H1 (cell line): ENCODE measurements around the gene MCM3. TPM values are rescaled to one million over a fixed set of nuclear protein-coding genes. Genes with fewer than 3 reads are reported as not detected.
A peak's percentile ranks its signal among the peaks of the same experiment; 100 is the strongest.

ENCODE experiments used
- CTCF ChIA-PET: fragments of 300-600 bp; sonication (Branson Sonifier 250); formaldehyde crosslinking; loops from one replicate; lab custom pipeline; 2021; ENCODE audit not compliant: partially characterized antibody; lab: Charles Lee
- POLR2A ChIA-PET: fragments of 300-600 bp; sonication (Branson Sonifier 250); formaldehyde crosslinking; loops from one replicate; lab custom pipeline; 2021; ENCODE audit warnings: inconsistent platforms; ENCODE audit not compliant: partially characterized antibody; lab: Charles Lee
- DNase-seq, 2 experiments: peaks; one replicate each; pipeline versions ENCODE4 v3.0.0 to v3.0.0-alpha.2; 2010 to 2022; ENCODE audit warnings: low spot score in 2 of 2, low read depth in 1 of 2, mixed read lengths in 1 of 2
- FAIRE-seq: peaks from 2 replicates; lab custom pipeline; 2011; peaks lifted over from hg19 to GRCh38; lab: Jason Lieb, UNC
- H2AFZ ChIP-seq: 2 replicates; pipeline ENCODE4 v1.8.1; 2012; ENCODE audit warnings: low read length, inconsistent platforms
- H2AK5ac ChIP-seq: 2 replicates; pipeline ENCODE4 v1.6.1; 2013; ENCODE audit warnings: low read depth, low read length
- H2BK120ac ChIP-seq: replicated peaks from 2 replicates; pipeline ENCODE3; 2013; ENCODE audit warnings: low read depth, low read length, inconsistent platforms
- H2BK12ac ChIP-seq: 2 replicates; pipeline ENCODE4 v1.6.1; 2013; ENCODE audit warnings: low read depth, low read length
- H2BK15ac ChIP-seq: 2 replicates; pipeline ENCODE4 v1.6.1; 2013; ENCODE audit warnings: low read length
- H2BK20ac ChIP-seq: 2 replicates; pipeline ENCODE4 v1.6.1; 2013; ENCODE audit warnings: low read length
- H2BK5ac ChIP-seq: 2 replicates; pipeline ENCODE4 v1.6.1; 2013; ENCODE audit warnings: low read depth, low read length
- H3K14ac ChIP-seq: 2 replicates; pipeline ENCODE4 v1.6.1; 2013; ENCODE audit warnings: inconsistent platforms; ENCODE audit not compliant: insufficient read length
- H3K18ac ChIP-seq: 2 replicates; pipeline ENCODE4 v1.6.1; 2013; ENCODE audit warnings: low read length; ENCODE audit errors: extremely low read depth
- H3K23ac ChIP-seq: 2 replicates; pipeline ENCODE4 v1.6.1; 2013; ENCODE audit warnings: inconsistent platforms; ENCODE audit not compliant: insufficient read length
- H3K23me2 ChIP-seq: 2 replicates; pipeline ENCODE4 v1.6.1; 2013; ENCODE audit warnings: low read depth, low read length
- H3K27ac ChIP-seq: 2 replicates; pipeline ENCODE4 v1.6.1; 2011; ENCODE audit warnings: low read depth, low read length, inconsistent platforms
- H3K27me3 ChIP-seq, 4 experiments: replicated peaks in 1 of 4; 1 replicate in 1 of 4; 2 replicates in 3 of 4; pipeline versions ENCODE4 v1.6.1 to v1.8.1; 2011 to 2013; ENCODE audit warnings: low read length in 3 of 4, mild to moderate bottlenecking in 3 of 4, inconsistent platforms in 2 of 4, mixed read lengths in 2 of 4, moderate library complexity in 1 of 4; ENCODE audit not compliant: control insufficient read depth in 3 of 4, insufficient read depth in 3 of 4; ENCODE audit errors: extremely low read depth in 1 of 4
- H3K36me3 ChIP-seq, 4 experiments: 2 replicates each; pipeline versions ENCODE4 v1.6.1 to v1.8.1; 2011 to 2013; ENCODE audit warnings: mild to moderate bottlenecking in 4 of 4, low read length in 3 of 4, moderate library complexity in 2 of 4, control low read depth in 1 of 4, inconsistent platforms in 1 of 4; ENCODE audit not compliant: insufficient read depth in 4 of 4, control insufficient read depth in 2 of 4
- H3K4ac ChIP-seq: replicated peaks from 2 replicates; pipeline ENCODE3; 2013; ENCODE audit warnings: low read length, low read depth, mixed read lengths, inconsistent platforms; ENCODE audit not compliant: insufficient read length
- H3K4me1 ChIP-seq, 4 experiments: replicated peaks in 1 of 4; 1 replicate in 1 of 4; 2 replicates in 3 of 4; pipeline versions ENCODE4 v1.6.1 to v1.8.1; 2011 to 2013; ENCODE audit warnings: low read length in 3 of 4, inconsistent platforms in 2 of 4, mixed read lengths in 1 of 4; ENCODE audit not compliant: insufficient read depth in 4 of 4, control insufficient read depth in 3 of 4
- H3K4me2 ChIP-seq, 2 experiments: 2 replicates each; pipeline versions ENCODE4 v1.6.1 to v1.8.1; 2011 to 2013; ENCODE audit warnings: low read depth in 2 of 2, low read length in 2 of 2, control low read depth in 1 of 2, inconsistent platforms in 1 of 2, mild to moderate bottlenecking in 1 of 2; ENCODE audit not compliant: insufficient read depth in 1 of 2
- H3K4me3 ChIP-seq, 4 experiments: fragments of 200-600, 300-600 bp in 1 of 4; sonication (generic), shearing (Covaris generic), sonication (Bioruptor Twin) in 1 of 4; 2 replicates each; pipeline versions ENCODE4 v1.5.1 to v1.8.1; 2011 to 2016; ENCODE audit warnings: low read length in 4 of 4, low read depth in 3 of 4, control low read depth in 2 of 4, inconsistent platforms in 2 of 4, mild to moderate bottlenecking in 2 of 4, mixed read lengths in 1 of 4, moderate library complexity in 1 of 4; ENCODE audit not compliant: insufficient read depth in 2 of 4; ENCODE audit errors: extremely low read depth in 1 of 4
- H3K56ac ChIP-seq: replicated peaks from 2 replicates; pipeline ENCODE3; 2013; ENCODE audit warnings: low read depth, mild to moderate bottlenecking, mixed read lengths, low read length, inconsistent platforms; ENCODE audit not compliant: insufficient read length
- H3K79me1 ChIP-seq: 2 replicates; pipeline ENCODE4 v1.6.1; 2013; ENCODE audit warnings: low read depth, low read length, control low read depth
- H3K79me2 ChIP-seq, 2 experiments: 2 replicates each; pipeline versions ENCODE4 v1.6.1 to v1.8.1; 2012 to 2013; ENCODE audit warnings: low read length in 2 of 2, mild to moderate bottlenecking in 2 of 2, inconsistent platforms in 1 of 2; ENCODE audit not compliant: insufficient read depth in 2 of 2, control insufficient read depth in 1 of 2
- H3K9ac ChIP-seq, 4 experiments: replicated peaks in 1 of 4; 1 replicate in 1 of 4; 2 replicates in 3 of 4; pipeline versions ENCODE4 v1.6.1 to v1.8.1; 2011 to 2013; ENCODE audit warnings: low read depth in 3 of 4, low read length in 3 of 4, control low read depth in 2 of 4, mild to moderate bottlenecking in 2 of 4, moderate library complexity in 2 of 4, inconsistent platforms in 1 of 4; ENCODE audit errors: extremely low read depth in 1 of 4
- H3K9me3 ChIP-seq, 2 experiments: 2 replicates each; pipeline versions ENCODE4 v1.6.1 to v1.8.1; 2012 to 2013; ENCODE audit warnings: mild to moderate bottlenecking in 2 of 2, moderate library complexity in 2 of 2, control low read depth in 1 of 2, inconsistent platforms in 1 of 2, low read depth in 1 of 2, low read length in 1 of 2, mixed read lengths in 1 of 2; ENCODE audit not compliant: insufficient read depth in 2 of 2
- H4K20me1 ChIP-seq, 2 experiments: replicated peaks in 1 of 2; 2 replicates each; pipeline versions ENCODE3 to v1.8.1; 2011 to 2013; ENCODE audit warnings: inconsistent platforms in 2 of 2, low read length in 2 of 2, mild to moderate bottlenecking in 1 of 2; ENCODE audit not compliant: insufficient read depth in 2 of 2, control insufficient read depth in 1 of 2
- H4K5ac ChIP-seq: 2 replicates; pipeline ENCODE4 v1.6.1; 2013; ENCODE audit warnings: low read length, low read depth, mixed read lengths, inconsistent platforms; ENCODE audit not compliant: insufficient read length
- H4K8ac ChIP-seq: 2 replicates; pipeline ENCODE4 v1.8.0; 2013; ENCODE audit warnings: mild to moderate bottlenecking, moderate library complexity, low read length, inconsistent platforms; ENCODE audit not compliant: insufficient read depth; ENCODE audit errors: extremely low read depth
- H4K91ac ChIP-seq: replicated peaks from 2 replicates; pipeline ENCODE3; 2013; ENCODE audit warnings: low read length, mixed read lengths, inconsistent platforms; ENCODE audit not compliant: insufficient read length
- ATF2 ChIP-seq: IDR thresholded peaks from 2 replicates; pipeline ENCODE4 v1.6.1; 2012; ENCODE audit warnings: low read length, inconsistent platforms
- CHD2 ChIP-seq: IDR thresholded peaks from 2 replicates; pipeline ENCODE4 v1.6.1; 2012; ENCODE audit warnings: low read length, improper control_type of control experiment
- GTF2F1 ChIP-seq: IDR thresholded peaks from 2 replicates; pipeline ENCODE4 v1.6.1; 2012; ENCODE audit warnings: low read depth, low read length, improper control_type of control experiment, borderline replicate concordance
- HDAC2 ChIP-seq, 2 experiments: fragments of 300-600 bp in 1 of 2; sonication (generic) in 1 of 2; IDR thresholded peaks; 2 replicates each; pipeline ENCODE4 v1.6.1; 2011 to 2012; ENCODE audit warnings: low read depth in 2 of 2, low read length in 2 of 2, mild to moderate bottlenecking in 2 of 2, moderate library complexity in 2 of 2, borderline replicate concordance in 1 of 2, inconsistent platforms in 1 of 2
- KDM4A ChIP-seq: IDR thresholded peaks from one replicate; pipeline ENCODE4 v1.7.1; 2012; ENCODE audit warnings: low read depth, mild to moderate bottlenecking, moderate library complexity, low read length, inconsistent platforms; ENCODE audit not compliant: severe bottlenecking
- KDM5A ChIP-seq: fragments of 200-600 bp; IDR thresholded peaks from 2 replicates; pipeline ENCODE4 v1.7.1; 2012; ENCODE audit warnings: mild to moderate bottlenecking, low read length, inconsistent platforms, mixed read lengths
- NANOG ChIP-seq: IDR thresholded peaks from 2 replicates; pipeline ENCODE4 v1.6.1; 2011; ENCODE audit warnings: low read length, low read depth, mild to moderate bottlenecking, inconsistent platforms; ENCODE audit not compliant: insufficient read depth, poor library complexity, severe bottlenecking
- POLR2A ChIP-seq, 2 experiments: IDR thresholded peaks; 1 replicate in 1 of 2; 2 replicates in 1 of 2; pipeline ENCODE4 v1.6.1; 2011; ENCODE audit warnings: low read depth in 2 of 2, low read length in 2 of 2, mild to moderate bottlenecking in 2 of 2; ENCODE audit errors: control extremely low read depth in 1 of 2
- POLR2AphosphoS5 ChIP-seq: IDR thresholded peaks from 2 replicates; pipeline ENCODE4 v1.6.1; 2011; ENCODE audit warnings: low read depth, low read length
- SIRT6 ChIP-seq: IDR thresholded peaks from one replicate; pipeline ENCODE4 v1.7.1; 2012; ENCODE audit warnings: low read length, inconsistent platforms
- TAF7 ChIP-seq: optimal IDR thresholded peaks from 2 replicates; pipeline ENCODE3; 2011; ENCODE audit warnings: low read depth, mild to moderate bottlenecking, inconsistent platforms, low read length, moderate library complexity, borderline replicate concordance
- ZNF274 ChIP-seq: IDR thresholded peaks from 2 replicates; pipeline ENCODE4 v1.7.0; 2012; ENCODE audit warnings: low read length, borderline replicate concordance; ENCODE audit errors: extremely low read depth
- WGBS, 2 experiments: shearing (Covaris generic) in 1 of 2; methylation state at CpG; one replicate each; pipeline versions ENCODE4 v1.1.6 to v1.1.7; 2013 to 2015; ENCODE audit warnings: low lambda C conversion rate in 2 of 2, mixed read lengths in 2 of 2, inconsistent platforms in 1 of 2, low coverage in 1 of 2, missing lambda C conversion rate in 1 of 2; ENCODE audit not compliant: insufficient replicate concordance in 2 of 2, insufficient coverage in 1 of 2, insufficient read length in 1 of 2; ENCODE audit errors: extremely low coverage in 1 of 2, missing lambda C conversion rate in 1 of 2; 5-methylcytosine and 5-hydroxymethylcytosine counted together
- polyA plus RNA-seq, 7 experiments: library from polyadenylated mRNA; depleted of rRNA in 3 of 7; stranded (reverse) in 5 of 7; unstranded in 2 of 7; fragments of >200 nt in 5 of 7; fragments of 200-250 nt in 2 of 7; gene quantifications; 1 replicate in 5 of 7; 2 replicates in 1 of 7; 4 replicates in 1 of 7; pipeline versions ENCODE4 v1.2.1 to v1.2.3, GENCODE V29; 2011 to 2013; ENCODE audit warnings: missing spikeins in 2 of 7, mixed read lengths in 2 of 7
- total RNA-seq: library from RNA; stranded (reverse); fragmentation: NEBNext Ultra II Directional; extraction: Animal tissue kit (Norgen Biotek cat#: 25700); gene quantifications from 2 replicates; pipeline ENCODE4 v1.2.1, GENCODE V29; 2021

MCM3 gene
- total and polyA plus RNA-seq, 2 of the 8 experiments (the other 6 are each of a cell fraction or from before 2014, with no cell fraction given): 275 to 293 TPM

GRCh38 chr6:52276130-52276529 is 8.4 kb downstream of the MCM3 start:
- peaks cover 5% of the 10 kb centered on the region; the same call in 1 of the 2 replicates for H3K79me1 ChIP-seq
- H3K36me3 ChIP-seq: peaks cover 62 to 100% (median 91%) of the 10 kb centered on the region in 4 experiments
- no peak overlapping the region for H3K18ac ChIP-seq
- H3K4me3 ChIP-seq: no peak overlapping the region
- H3K79me2 ChIP-seq: peaks cover 5 to 51% of the 10 kb centered on the region in 2 experiments; a peak in 3 of 4 replicates
- no peaks in the 10 kb centered on the region for H3K9me3 ChIP-seq
- H3K9ac ChIP-seq: no peak overlapping the region
- no peak overlapping the region for H3K23ac ChIP-seq
- WGBS, 2 experiments: 91% methylated on average over 10 of the region's 10 CpGs; no CpG with 5 or more reads in 1 of the 2 experiments
- no peak overlapping the region for H2BK5ac ChIP-seq
- H2BK15ac ChIP-seq: no peak overlapping the region
- DNase-seq (no peak), FAIRE-seq (no peak)
- H4K20me1 ChIP-seq: peaks cover 21 to 32% of the 10 kb centered on the region in 2 experiments
- no peak overlapping the region for H4K5ac ChIP-seq
- H2BK12ac ChIP-seq: no peak overlapping the region
- H3K27ac ChIP-seq: no peak overlapping the region
- no peak overlapping the region for H3K4me2 ChIP-seq
- H2AFZ ChIP-seq: no peak overlapping the region
- CTCF ChIA-PET: interaction anchor here (1.4 kb wide), 1 partner anchor 21 kb away, joined by 4 read pairs; no protein-coding TSS in a partner anchor
- H3K14ac ChIP-seq: no peak overlapping the region
- POLR2A ChIA-PET: interaction anchor here (7.4 to 13.9 kb wide), 2 partner anchors 8 to 18 kb away, joined by 87 to 198 read pairs; partner anchors contain the start of gene MCM3
- H2AK5ac ChIP-seq: no peak overlapping the region
- no peaks in the 10 kb centered on the region for H3K27me3 ChIP-seq
- H2BK120ac ChIP-seq: no peak overlapping the region
- no peak overlapping the region for H3K4ac ChIP-seq
- no peak overlapping the region for H2BK20ac ChIP-seq
- no peaks in the 10 kb centered on the region for H3K4me1 ChIP-seq
- H4K91ac ChIP-seq: no peak overlapping the region
- H3K23me2 ChIP-seq: no peaks in the 10 kb centered on the region
- H3K56ac ChIP-seq: no peak overlapping the region
- H4K8ac ChIP-seq: no peak overlapping the region
- TF ChIP-seq POLR2A (IDR thresholded peaks at IDR 0.05; ENCODE audit: control extremely low read depth in 1 of 2, low read depth in 2 of 2, low read length in 2 of 2): peak in 1 of 2 experiments; percentile 59; a peak in 1 of 3 replicates
- no peak for TF ChIP-seq NANOG
- no peak for TF ChIP-seq KDM5A
- peak; percentile 68 for TF ChIP-seq POLR2AphosphoS5
- TF ChIP-seq SIRT6: no peak
- no peak for TF ChIP-seq HDAC2 (IDR thresholded peaks at IDR 0.05; ENCODE audit: borderline replicate concordance in 1 of 2, low read depth in 2 of 2, low read length in 2 of 2)
- TF ChIP-seq ATF2: no peak
- no peak for TF ChIP-seq KDM4A
- TF ChIP-seq GTF2F1: no peak
- no peak for TF ChIP-seq CHD2
- no peak for TF ChIP-seq TAF7
- TF ChIP-seq ZNF274: no peak
